ENCODE results near the gene NUTF2. TPM values are rescaled to one million over a fixed set of nuclear protein-coding genes. Genes with fewer than 3 reads are reported as not detected.
"Not testable (repeated sequence)": the region's sequence is repeated elsewhere in the genome, so short reads cannot be mapped to it uniquely, and the experiment has no call there.

Gene NUTF2
- total RNA-seq, 2 donors from 2014 or later: 46.6 to 66.8 TPM

DNA sequence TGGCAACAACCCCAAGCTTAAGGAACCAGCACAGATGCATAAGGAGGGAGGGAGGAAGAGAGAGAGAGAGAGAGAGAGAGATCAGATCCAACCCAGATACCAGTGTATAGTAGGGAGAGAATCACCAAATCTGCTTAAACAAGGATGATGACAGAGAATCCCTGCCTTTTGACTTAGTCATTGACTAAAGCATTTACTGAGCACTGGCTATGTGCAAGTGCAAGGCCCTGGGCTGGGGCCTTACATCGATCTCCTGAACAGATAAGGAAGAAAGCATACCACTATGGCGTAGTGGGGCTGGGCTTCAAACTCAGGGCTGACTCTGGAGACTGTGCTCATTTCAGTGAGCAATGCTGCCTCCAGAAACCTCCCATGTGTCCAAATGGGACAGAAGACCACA lies 24.2 kb upstream of the NUTF2 start:
- no peaks in the 10 kb centered on the region for H3K4me1 Mint-ChIP-seq
- H3K36me3 Mint-ChIP-seq (ENCODE audit: low read depth): no peaks in the 10 kb centered on the region
- DNase-seq: no peak
- no peaks in the 10 kb centered on the region for H3K9me3 ChIP-seq (ENCODE audit: control insufficient read depth, low read length, poor library complexity, severe bottlenecking)
- no peak overlapping the region for H3K4me3 Mint-ChIP-seq
- H3K27me3 Mint-ChIP-seq: no peaks in the 10 kb centered on the region
- ATAC-seq: no peak
- no peak overlapping the region for H3K27ac Mint-ChIP-seq

- Mint-ChIP-seq H3K36me3 (ENCODE audit: low read depth) (peaks cover 4% of the 10 kb centered on the region), H3K27ac (no peak overlapping the region)
- no peak for ATAC-seq
Observed at GRCh38 chr16:67825119-67825518, 21.6 kb upstream of the NUTF2 start.

DNA sequence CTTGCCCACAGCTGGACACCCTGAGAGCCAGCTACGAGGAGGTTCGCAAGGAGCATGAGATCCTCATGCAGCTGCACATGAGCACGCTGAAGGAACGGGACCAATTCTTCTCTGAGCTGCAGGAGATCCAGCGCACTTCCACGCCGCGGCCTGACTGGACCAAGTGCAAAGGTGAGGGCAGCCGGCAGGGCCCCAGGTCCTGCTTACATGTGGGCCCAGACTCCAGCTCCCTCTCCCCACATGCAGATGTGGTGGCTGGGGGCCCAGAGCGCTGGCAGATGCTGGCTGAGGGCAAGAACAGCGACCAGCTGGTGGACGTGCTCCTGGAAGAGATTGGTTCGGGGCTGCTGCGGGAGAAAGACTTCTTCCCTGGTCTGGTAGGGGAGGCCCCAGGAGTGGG lies 20.8 kb upstream of the NUTF2 start:
- Mint-ChIP-seq H3K36me3 (ENCODE audit: low read depth) (peaks cover 5% of the 10 kb centered on the region), H3K27ac (no peak overlapping the region), H3K27me3 (no peaks in the 10 kb centered on the region), H3K4me1 (no peaks in the 10 kb centered on the region), H3K4me3 (no peak overlapping the region)
- ATAC-seq: no peak
- H3K9me3 ChIP-seq (ENCODE audit: control insufficient read depth, low read length, poor library complexity, severe bottlenecking): no peaks in the 10 kb centered on the region
- DNase-seq: no peak

More at GRCh38 chr16:67825119-67825518, 21.6 kb upstream of the NUTF2 start:
- no peaks in the 10 kb centered on the region for H3K27me3 Mint-ChIP-seq
- no peak overlapping the region for H3K4me3 Mint-ChIP-seq
- DNase-seq: no peak
- no peaks in the 10 kb centered on the region for H3K4me1 Mint-ChIP-seq
- H3K9me3 ChIP-seq (ENCODE audit: control insufficient read depth, low read length, poor library complexity, severe bottlenecking): no peaks in the 10 kb centered on the region

DNA sequence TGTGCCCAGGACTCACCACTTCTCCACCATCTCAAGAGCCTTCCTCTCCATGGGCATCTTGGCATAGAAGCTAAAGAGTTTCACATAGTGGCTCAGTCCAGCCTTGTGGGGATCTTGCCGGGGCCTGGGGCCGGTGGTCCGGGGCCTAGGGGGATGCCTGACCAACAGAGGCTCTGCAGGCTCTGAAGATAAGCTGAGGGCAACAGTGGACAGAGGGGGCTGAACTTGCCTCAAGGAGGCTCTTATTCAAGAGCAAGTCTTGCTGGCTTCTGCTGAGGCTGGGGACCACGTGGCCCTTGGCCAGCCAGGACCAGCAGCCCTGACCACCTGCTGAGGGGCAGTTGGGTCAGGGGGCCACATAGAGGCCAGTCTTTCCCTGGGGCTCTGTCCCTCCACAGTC lies 18.1 kb upstream of the NUTF2 start:
- no peaks in the 10 kb centered on the region for H3K9me3 ChIP-seq (ENCODE audit: control insufficient read depth, low read length, poor library complexity, severe bottlenecking)
- DNase-seq (no peak), ATAC-seq (no peak)
- H3K36me3 Mint-ChIP-seq (ENCODE audit: low read depth): peaks cover 6% of the 10 kb centered on the region
- peaks cover 4% of the 10 kb centered on the region for H3K4me1 Mint-ChIP-seq
- H3K27me3 Mint-ChIP-seq: no peaks in the 10 kb centered on the region
- H3K4me3 Mint-ChIP-seq: no peak overlapping the region
- H3K27ac Mint-ChIP-seq: peak overlapping the region; percentile 65

DNA sequence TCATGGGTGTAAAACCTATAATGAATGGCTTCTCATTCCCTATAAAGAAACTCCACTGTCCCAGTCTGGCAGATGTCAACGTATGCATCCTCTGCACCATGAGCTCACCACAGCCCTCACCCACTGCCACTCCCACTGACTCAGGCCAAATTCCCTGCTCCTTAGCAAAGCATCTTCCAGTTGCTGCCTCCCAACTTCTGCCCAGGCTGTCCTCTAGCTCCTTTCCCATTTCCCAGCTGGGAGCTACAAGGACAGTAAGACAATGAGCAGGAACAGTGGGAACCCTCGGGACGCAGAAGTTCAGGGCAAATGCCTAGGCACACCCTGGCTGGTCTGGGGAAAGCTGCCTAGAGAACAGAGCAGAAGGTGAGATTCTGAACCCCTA lies 13.7 kb upstream of the NUTF2 start:
- ATAC-seq: no peak
- H3K36me3 Mint-ChIP-seq (ENCODE audit: low read depth): peaks cover 6% of the 10 kb centered on the region
- H3K27ac Mint-ChIP-seq: peak overlapping the region; percentile 79
- H3K4me3 Mint-ChIP-seq: peak overlapping the region; percentile 95
- H3K4me1 Mint-ChIP-seq: peaks cover 7% of the 10 kb centered on the region
- H3K9me3 ChIP-seq (ENCODE audit: control insufficient read depth, low read length, poor library complexity, severe bottlenecking): no peaks in the 10 kb centered on the region
- H3K27me3 Mint-ChIP-seq: no peaks in the 10 kb centered on the region
- no peak for DNase-seq

DNA sequence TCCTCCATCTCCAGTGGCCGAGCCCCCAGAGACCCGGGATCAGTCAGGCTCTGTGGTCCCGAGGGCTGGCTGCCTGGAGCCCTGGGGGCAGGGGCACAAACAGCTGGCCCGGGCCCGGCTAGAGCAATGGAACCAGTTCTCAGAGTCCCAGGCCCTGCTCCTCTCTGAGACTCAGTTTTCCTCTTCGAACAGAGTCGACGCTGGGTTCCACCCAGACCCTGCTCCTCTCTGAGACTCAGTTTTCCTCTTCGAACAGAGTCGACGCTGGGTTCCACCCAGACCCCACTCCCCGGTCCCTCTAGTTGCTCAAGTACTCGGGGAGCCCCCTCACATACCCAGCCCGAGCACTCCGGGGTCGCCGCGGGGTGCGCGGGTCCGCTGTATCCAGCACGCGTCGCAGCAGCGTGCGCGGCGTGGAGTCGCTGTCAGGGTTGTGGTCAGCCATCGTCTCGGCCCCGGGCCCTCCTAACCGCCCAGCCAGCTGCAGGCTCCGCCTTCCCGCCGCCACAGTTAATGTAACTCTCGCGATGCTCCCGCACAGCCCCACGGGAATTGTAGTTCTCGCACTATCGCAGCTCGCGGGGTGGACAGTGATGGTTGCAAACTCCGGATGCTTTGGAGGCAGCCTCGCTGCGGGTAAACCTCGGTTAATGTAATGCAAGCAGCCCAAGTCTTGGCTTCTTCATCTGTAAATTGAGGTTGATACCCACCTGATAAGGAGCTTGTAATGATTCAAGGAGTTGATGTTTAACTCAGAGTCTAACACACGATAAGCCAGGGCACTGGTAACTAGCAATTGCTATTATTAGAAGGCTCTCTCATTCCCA lies 13.1 kb upstream of the NUTF2 start:
- Mint-ChIP-seq H3K4me1 (peaks cover 7% of the 10 kb centered on the region), H3K27ac (peak overlapping the region; percentile 79), H3K4me3 (peak overlapping the region; percentile 95), H3K36me3 (ENCODE audit: low read depth) (peaks cover 6% of the 10 kb centered on the region), H3K27me3 (no peaks in the 10 kb centered on the region)
- ATAC-seq (peak; percentile 100), DNase-seq (peak; percentile 82 to 89 (median 85))
- no peaks in the 10 kb centered on the region for H3K9me3 ChIP-seq (ENCODE audit: control insufficient read depth, low read length, poor library complexity, severe bottlenecking)

- H3K36me3 Mint-ChIP-seq (ENCODE audit: low read depth): peaks cover 6% of the 10 kb centered on the region
- H3K27ac Mint-ChIP-seq: peak overlapping the region; percentile 79
- no peaks in the 10 kb centered on the region for H3K9me3 ChIP-seq (ENCODE audit: control insufficient read depth, low read length, poor library complexity, severe bottlenecking)
- ATAC-seq: no peak
- no peak for DNase-seq
- H3K4me1 Mint-ChIP-seq: peaks cover 7% of the 10 kb centered on the region
- H3K4me3 Mint-ChIP-seq: peak overlapping the region; percentile 95
- no peaks in the 10 kb centered on the region for H3K27me3 Mint-ChIP-seq
Observed at GRCh38 chr16:67834242-67834614, 12.5 kb upstream of the NUTF2 start.

- DNase-seq; H3K4me3 Mint-ChIP-seq; H3K36me3 Mint-ChIP-seq (ENCODE audit: low read depth); H3K9me3 ChIP-seq (ENCODE audit: control insufficient read depth, low read length, poor library complexity, severe bottlenecking); H3K27ac Mint-ChIP-seq; H3K27me3 Mint-ChIP-seq; ATAC-seq: not testable (repeated sequence)
- H3K4me1 Mint-ChIP-seq: peaks cover 12% of the 10 kb centered on the region
Observed at GRCh38 chr16:67837190-67837589, 9.5 kb upstream of the NUTF2 start.

DNA sequence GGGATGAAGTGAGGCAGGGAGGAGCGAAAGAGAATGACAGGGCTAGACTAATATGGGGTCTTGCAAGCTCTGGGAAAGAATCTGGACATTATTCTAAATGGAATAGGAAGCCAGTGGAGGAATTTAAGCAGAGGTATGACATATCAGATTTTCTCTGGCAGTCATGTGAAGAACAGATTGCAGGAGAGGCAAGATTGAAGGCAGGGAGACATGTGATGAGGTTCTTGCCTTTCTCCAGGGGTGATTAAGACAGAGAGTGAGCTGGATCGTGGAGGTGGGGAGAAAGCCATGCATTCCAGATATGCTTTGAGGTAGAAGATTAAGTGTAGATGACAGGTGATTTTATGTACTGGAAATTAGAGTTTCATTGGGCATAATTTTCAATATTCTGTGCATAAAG lies 8.9 kb upstream of the NUTF2 start:
- no peak overlapping the region for H3K27ac Mint-ChIP-seq
- H3K36me3 Mint-ChIP-seq (ENCODE audit: low read depth): no peaks in the 10 kb centered on the region
- H3K9me3 ChIP-seq (ENCODE audit: control insufficient read depth, low read length, poor library complexity, severe bottlenecking): no peaks in the 10 kb centered on the region
- H3K4me1 Mint-ChIP-seq: peaks cover 15% of the 10 kb centered on the region
- ATAC-seq: no peak
- no peak for DNase-seq
- H3K4me3 Mint-ChIP-seq: peak overlapping the region; percentile 52
- no peaks in the 10 kb centered on the region for H3K27me3 Mint-ChIP-seq

DNA sequence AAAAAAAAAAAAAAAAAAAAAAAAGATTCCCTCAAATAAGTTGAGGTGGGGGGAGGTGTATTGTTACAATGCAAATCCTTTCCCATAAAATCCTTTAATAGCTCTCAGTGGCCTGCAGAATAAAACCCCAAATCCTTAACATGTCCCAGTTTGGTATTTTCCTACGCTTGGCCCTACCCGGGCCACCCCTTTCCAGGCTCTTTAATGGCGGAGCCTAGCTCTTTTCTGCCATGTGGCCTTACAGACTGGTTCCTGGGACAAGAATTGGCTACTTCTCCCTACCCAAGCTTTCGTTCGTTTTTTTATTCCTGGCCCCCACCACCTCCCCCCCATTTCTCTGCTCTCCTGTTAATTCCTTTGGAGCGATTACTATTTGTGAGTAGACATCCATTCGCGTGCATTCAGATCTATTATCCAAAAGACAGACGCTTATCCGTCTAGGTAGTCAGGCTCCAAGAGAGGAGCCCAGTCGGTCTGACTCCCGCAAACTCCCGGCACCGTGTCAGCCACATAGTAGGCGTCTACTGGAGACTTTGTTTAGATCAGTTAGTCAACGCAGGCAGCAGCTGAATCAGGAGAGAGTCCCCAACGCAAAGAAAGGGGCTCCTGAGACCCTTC lies 5.4 kb upstream of the NUTF2 start:
- H3K27me3 Mint-ChIP-seq: no peaks in the 10 kb centered on the region
- ATAC-seq (no peak), DNase-seq (no peak)
- peak overlapping the region; percentile 89 for H3K4me3 Mint-ChIP-seq
- peak overlapping the region; percentile 95 for H3K27ac Mint-ChIP-seq
- no peaks in the 10 kb centered on the region for H3K36me3 Mint-ChIP-seq (ENCODE audit: low read depth)
- H3K4me1 Mint-ChIP-seq: peaks cover 33% of the 10 kb centered on the region
- no peaks in the 10 kb centered on the region for H3K9me3 ChIP-seq (ENCODE audit: control insufficient read depth, low read length, poor library complexity, severe bottlenecking)

GRCh38 chr16:67841816-67842508 lies 4.8 kb upstream of the NUTF2 start, which contains the start of gene THAP11:
TSS of gene THAP11 (plus strand) at chr16:67842320. CDS start at chr16:67842555, 235 bp downstream.
- H3K27ac Mint-ChIP-seq: peak within 1 kb of the TSS; percentile 95
- peak; percentile 62 for ATAC-seq

DNA sequence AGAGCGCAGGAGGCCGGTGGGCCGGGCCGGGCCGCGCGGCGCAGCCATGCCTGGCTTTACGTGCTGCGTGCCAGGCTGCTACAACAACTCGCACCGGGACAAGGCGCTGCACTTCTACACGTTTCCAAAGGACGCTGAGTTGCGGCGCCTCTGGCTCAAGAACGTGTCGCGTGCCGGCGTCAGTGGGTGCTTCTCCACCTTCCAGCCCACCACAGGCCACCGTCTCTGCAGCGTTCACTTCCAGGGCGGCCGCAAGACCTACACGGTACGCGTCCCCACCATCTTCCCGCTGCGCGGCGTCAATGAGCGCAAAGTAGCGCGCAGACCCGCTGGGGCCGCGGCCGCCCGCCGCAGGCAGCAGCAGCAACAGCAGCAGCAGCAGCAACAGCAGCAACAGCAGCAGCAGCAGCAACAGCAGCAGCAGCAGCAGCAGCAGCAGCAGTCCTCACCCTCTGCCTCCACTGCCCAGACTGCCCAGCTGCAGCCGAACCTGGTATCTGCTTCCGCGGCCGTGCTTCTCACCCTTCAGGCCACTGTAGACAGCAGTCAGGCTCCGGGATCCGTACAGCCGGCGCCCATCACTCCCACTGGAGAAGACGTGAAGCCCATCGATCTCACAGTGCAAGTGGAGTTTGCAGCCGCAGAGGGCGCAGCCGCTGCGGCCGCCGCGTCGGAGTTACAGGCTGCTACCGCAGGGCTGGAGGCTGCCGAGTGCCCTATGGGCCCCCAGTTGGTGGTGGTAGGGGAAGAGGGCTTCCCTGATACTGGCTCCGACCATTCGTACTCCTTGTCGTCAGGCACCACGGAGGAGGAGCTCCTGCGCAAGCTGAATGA lies 4.0 kb upstream of the NUTF2 start:
- Mint-ChIP-seq H3K27ac (peak overlapping the region; percentile 95), H3K4me3 (peak overlapping the region; percentile 92), H3K36me3 (ENCODE audit: low read depth) (no peaks in the 10 kb centered on the region), H3K27me3 (no peaks in the 10 kb centered on the region), H3K4me1 (peaks cover 35% of the 10 kb centered on the region)
- peak; percentile 34 for ATAC-seq
- DNase-seq: peak; percentile 48 to 60 (median 48)
- no peaks in the 10 kb centered on the region for H3K9me3 ChIP-seq (ENCODE audit: control insufficient read depth, low read length, poor library complexity, severe bottlenecking)

More at GRCh38 chr16:67841816-67842508, 4.8 kb upstream of the NUTF2 start, which contains the start of gene THAP11:
- DNase-seq: peak; percentile 84 to 93 (median 87)
- peak within 1 kb of the TSS; percentile 92 for H3K4me3 Mint-ChIP-seq
- peaks cover 33% of the 10 kb centered on the region for H3K4me1 Mint-ChIP-seq
- no peaks in the 10 kb centered on the region for H3K27me3 Mint-ChIP-seq
- H3K9me3 ChIP-seq (ENCODE audit: control insufficient read depth, low read length, poor library complexity, severe bottlenecking): no peaks in the 10 kb centered on the region
- no peaks in the 10 kb centered on the region for H3K36me3 Mint-ChIP-seq (ENCODE audit: low read depth)

Data from T-helper 17 cell (primary cell).